Measurements from ENCODE around the gene SCT.

DNA sequence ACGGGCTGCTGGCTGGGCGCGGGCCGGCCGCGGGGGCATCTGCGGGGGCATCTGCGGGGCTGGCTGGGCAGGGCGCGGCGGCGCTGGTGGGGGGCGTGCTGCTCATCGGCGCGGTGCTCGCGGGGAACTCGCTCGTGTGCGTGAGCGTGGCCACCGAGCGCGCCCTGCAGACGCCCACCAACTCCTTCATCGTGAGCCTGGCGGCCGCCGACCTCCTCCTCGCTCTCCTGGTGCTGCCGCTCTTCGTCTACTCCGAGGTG lies 10.3 kb upstream of the SCT start:
- TF ChIP-seq POLR2A (IDR thresholded peaks at IDR 0.05; ENCODE audit: low read depth) (no peak), CTCF (IDR thresholded peaks at IDR 0.05) (no peak), EP300 (IDR thresholded peaks at IDR 0.05) (no peak)

Measured in esophagus muscularis mucosa (tissue), 4 donors.